Measurements from ENCODE around the gene PPDPF.

PPDPF gene

GRCh38 chr20:63518946-63519667 lies 1.5 kb upstream of the PPDPF start:
- in situ Hi-C loops (cut with HindIII; ENCODE audit: low sequenced_read_pairs): no loop called here

- in situ Hi-C loops (cut with HindIII; ENCODE audit: low sequenced_read_pairs): no loop called here
These were observed 679 bp upstream of the PPDPF start for GRCh38 chr20:63519668-63520503.

- in situ Hi-C loops (cut with HindIII; ENCODE audit: low sequenced_read_pairs): no loop called here
These were observed 503 bp downstream of the PPDPF start for GRCh38 chr20:63520934-63521601.

GRCh38 chr20:63521602-63522001 lies 1.0 kb downstream of the PPDPF start:
- in situ Hi-C loops (cut with HindIII; ENCODE audit: low sequenced_read_pairs): no loop called here

GRCh38 chr20:63522091-63522868 lies 1.7 kb downstream of the PPDPF start:
- in situ Hi-C loops (cut with HindIII; ENCODE audit: low sequenced_read_pairs): no loop called here

DNA sequence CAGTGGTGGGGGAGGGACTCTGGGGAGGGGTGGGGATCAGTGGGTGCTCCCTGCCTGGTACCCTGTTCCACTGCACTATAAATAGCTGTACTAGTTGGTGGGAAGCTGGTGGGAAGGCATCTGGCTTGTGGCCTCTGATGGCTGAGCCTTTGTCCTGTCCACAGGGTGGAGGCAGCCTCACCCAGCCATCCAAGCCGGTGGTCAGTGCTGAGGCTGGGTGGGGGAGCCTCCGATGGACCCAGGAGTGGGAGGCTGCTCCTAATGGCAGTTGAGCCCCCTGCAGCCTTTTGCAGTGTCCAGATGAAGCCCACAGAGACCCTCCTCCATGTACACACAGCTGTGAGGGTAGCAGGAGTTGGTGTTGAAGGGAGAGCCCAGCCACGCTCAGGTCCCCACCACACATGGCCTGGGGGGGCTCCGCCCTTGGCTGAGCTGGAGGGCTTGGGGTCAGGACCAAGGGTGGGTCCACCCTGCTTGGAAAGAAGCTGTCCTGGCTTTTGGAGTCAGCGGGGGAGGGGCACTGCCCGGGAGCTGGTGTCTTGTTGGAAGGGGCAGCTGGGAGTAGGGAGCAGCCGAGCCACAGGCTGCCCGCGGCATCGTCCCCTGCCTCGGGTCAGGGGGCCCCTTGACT lies 2.5 kb downstream of the PPDPF start:
- in situ Hi-C loops (cut with HindIII; ENCODE audit: low sequenced_read_pairs): no loop called here

DNA sequence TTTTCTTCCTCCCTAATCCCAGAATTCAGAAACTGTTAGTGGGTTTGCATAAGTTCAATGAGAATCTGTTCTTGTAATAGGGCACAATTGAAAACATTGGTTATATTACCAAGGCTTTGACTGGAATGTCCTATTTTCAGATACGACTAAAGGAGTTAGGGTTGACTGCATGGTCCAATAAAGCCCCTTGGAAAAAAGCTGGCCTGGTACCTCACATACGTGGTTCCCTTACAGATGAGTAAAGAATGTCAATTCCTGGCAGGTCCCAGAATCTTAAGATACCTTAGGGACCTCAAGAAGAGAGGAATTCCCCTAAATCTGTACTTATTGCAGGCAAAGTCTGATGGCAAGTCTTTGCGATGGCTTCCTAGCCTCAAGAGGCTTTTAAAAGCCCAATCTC lies 4.6 kb downstream of the PPDPF start:
- in situ Hi-C loops (cut with HindIII; ENCODE audit: low sequenced_read_pairs): no loop called here

- in situ Hi-C loops (cut with HindIII; ENCODE audit: low sequenced_read_pairs): no loop called here
These were observed 5.4 kb downstream of the PPDPF start for GRCh38 chr20:63525971-63526370.

DNA sequence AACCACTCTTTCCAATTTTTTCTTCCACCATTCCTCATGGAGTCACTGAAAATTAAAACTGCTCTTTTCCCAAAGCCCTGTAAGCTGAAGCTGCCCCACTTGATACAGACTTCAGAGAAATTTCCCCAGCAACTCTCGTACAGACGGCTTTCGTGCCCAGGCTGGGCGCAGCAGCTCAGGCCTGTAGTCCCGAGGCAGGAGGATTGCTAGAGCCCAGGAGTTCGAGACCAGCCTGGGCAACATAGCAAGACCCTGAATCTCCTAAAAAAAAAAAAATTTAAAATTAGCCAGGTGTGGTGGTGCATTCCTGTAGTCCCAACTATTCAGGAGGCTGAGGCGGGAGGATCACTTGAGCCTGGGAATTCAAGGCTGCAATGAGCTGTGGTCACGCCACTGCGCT lies 6.6 kb downstream of the PPDPF start:
- in situ Hi-C loops (cut with HindIII; ENCODE audit: low sequenced_read_pairs): no loop called here

GRCh38 chr20:63529180-63529860 lies 8.8 kb downstream of the PPDPF start:
- in situ Hi-C loops (cut with HindIII; ENCODE audit: low sequenced_read_pairs): no loop called here

- in situ Hi-C loops (cut with HindIII; ENCODE audit: low sequenced_read_pairs): no loop called here
These were observed 9.6 kb downstream of the PPDPF start for GRCh38 chr20:63529861-63530787.

DNA sequence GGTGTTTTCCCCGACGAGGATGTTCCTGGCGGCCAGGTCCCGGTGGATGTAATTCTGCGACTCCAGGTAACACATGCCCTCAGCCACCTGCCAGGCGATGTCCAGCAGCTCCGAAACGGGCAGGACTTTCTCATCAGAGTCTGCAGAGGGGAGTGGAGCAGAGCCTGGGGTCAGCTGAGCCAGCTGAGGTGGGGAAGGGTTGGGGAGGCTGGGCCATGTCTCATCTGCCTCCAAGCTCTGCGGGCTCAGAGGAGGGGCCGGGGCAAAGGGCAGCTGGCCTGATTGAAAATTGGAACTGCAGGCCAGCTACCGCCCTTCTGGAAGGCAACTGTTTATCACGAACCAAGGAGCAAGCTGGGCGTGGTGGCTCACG lies 10.2 kb downstream of the PPDPF start:
- in situ Hi-C loops (cut with HindIII; ENCODE audit: low sequenced_read_pairs): no loop called here

GRCh38 chr20:63531686-63532448 lies 11.3 kb downstream of the PPDPF start:
- in situ Hi-C loops (cut with HindIII; ENCODE audit: low sequenced_read_pairs): no loop called here

GRCh38 chr20:63532449-63532971 lies 11.9 kb downstream of the PPDPF start:
- in situ Hi-C loops (cut with HindIII; ENCODE audit: low sequenced_read_pairs): no loop called here

DNA sequence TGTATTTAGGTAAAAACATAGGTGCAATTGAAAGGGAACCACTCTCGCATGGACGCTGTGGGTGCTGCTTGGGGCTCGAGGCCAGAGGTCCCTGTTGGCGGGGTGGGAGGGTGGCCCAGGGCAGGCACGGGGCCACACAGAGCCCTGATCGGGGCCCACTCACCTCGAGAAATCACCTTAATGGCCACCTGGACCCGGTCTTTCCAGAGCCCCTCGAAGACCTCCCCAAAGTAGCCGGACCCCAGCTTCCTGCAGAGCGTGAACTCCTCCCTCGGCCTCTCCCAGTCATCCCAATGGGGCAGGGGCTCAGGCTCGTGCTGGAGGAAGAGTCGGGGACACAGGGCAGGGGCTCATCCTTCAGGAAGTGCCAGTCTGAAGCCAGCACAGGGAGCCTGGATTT lies 12.8 kb downstream of the PPDPF start:
- in situ Hi-C loops (cut with HindIII; ENCODE audit: low sequenced_read_pairs): no loop called here

DNA sequence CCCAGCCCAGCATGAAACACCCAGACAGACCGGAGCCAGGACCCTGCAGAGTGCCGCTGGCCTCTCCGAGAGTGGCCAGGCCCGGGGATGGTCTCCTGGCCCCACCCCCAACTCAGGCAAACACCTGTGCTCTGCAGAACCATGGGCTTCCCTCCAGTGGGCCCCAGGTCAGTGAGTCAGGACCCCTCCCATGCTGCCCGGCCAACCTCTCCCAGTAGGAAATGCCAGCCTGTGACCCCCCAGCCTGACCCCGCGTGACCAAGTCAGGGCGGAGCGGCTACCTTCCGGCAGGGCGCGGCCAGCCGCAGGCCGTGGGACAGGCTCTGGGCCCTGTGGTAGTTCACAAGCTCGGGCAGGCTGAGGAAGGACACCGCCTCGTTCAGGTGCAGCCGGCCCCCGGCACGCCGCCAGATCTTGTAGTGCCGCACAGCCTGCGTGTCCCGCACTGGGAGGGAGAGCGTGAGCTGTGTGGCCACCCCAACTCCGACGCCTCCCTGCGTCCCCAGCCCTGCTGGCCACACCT lies 13.4 kb downstream of the PPDPF start:
- in situ Hi-C loops (cut with HindIII; ENCODE audit: low sequenced_read_pairs): no loop called here

DNA sequence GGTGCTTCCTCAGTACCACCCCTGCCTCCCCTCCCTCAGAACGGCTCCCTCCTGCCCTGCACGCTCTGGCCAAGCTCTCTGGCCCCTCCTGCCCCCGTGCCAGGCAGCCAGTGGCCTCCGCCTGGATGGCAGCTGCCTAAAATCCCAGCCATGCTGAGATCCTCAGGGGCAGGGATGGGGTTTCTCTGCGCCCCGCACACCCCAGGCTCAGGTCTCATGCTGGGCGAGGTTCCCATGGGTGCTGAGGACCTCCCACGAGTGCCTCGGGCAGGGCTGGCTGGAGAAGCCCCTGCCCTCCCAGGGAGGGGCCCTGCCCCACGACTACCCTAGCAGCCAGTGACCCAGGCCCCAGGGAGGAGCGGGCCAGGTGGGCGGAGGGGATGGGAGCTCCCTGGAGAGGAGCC lies 13.9 kb downstream of the PPDPF start:
- in situ Hi-C loops (cut with HindIII; ENCODE audit: low sequenced_read_pairs): no loop called here

All from DLD1 (cell line).